Stimulated activated CD4-positive, alpha-beta T cell treated with anti-CD3 and anti-CD28 coated beads, Interleukin-4, amount 100 ng/mL, for 48 hours (primary cell): ENCODE measurements around the gene DOLPP1.
"Not testable (repeated sequence)": the region's sequence is repeated elsewhere in the genome, so short reads cannot be mapped to it uniquely, and the experiment has no call there.

Source experiments
- DNase-seq, 2 donors: peaks; one replicate each; pipeline ENCODE4 v3.0.0-alpha.2; 2020; ENCODE audit warnings: low read depth in 2 of 2

The DOLPP1 gene

DNA sequence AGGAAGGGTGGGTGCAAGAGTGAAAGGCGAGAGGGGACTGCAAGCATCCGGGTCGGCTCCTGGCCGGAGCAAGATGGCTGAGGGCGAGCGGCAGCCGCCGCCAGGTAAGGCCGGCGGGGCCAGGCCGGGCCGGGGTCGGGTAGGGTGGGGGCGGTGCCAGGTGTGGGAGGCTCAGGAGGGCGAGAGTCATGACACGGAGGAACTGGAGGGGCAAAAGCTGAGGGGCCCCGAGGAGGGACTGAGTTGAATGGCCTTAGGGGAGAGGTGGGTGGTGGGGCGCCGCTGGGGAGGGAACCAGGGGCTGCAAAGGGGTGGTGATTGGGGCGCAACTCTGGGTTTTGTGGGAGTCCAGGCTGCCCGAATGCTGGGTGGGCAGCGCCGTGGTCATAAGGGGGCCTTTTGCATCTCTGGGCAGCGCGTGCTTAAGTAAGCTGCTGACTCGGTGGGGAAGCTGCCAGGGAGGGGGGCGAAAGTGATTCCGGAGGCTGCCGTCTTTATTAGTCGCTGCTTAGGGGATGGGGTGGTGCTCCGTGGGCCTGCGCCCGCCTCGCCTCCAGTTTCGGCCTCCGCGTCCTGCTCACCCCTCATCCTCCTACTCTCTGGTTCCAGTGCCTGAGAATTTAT lies 30.7 kb downstream of the DOLPP1 start:
- no peak for DNase-seq

DNA sequence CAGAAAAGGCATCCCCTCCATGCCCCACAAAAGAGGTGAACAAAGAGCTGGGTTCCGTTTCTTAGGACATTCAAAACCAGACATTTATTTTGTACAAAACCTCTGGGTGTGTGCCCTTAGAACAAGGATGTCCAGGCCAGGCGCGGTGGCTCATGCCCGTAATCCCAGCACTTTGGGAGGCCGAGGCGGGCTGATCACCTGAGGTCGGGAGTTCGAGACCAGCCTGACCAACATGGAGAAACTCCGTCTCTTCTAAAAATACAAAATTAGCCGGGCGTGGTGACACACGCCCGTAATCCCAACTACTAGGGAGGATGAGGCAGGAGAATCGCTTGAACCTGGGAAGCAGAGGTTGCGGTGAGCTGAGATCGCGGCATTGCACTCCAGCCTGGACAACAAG lies 31.6 kb downstream of the DOLPP1 start:
- DNase-seq: not testable (repeated sequence)

DNA sequence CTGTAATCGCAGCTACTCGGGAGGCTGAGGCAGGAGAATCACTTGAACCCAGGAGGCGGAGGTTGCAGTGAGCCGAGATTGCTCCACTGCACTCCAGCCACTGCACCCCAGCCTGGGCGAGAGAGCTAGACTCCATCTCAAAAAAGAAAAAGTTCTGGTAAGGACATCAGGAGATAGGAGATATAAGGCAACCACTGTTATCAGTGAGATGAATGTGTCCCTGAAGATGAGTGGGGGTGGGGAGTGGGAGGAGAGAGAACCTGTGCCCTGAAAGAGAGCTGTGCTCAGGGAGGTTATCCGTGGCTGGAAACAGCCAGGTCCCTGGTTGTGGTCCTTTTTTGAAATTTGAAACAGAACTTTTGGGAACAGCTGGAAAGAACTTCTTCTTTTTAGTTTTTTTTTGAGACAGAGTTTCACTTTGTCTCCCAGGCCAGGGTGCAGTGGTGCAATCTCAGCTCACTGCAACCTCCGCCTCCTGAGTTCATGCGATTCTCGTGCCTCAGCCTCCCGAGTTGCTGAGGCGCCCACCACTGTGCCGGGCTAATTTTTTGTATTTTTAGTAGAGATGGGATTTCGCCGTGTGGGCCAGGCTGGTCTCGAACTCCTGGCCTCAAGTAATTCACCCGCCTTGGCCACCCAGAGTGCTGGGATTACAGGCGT lies 32.9 kb downstream of the DOLPP1 start:
- DNase-seq: no peak

DNA sequence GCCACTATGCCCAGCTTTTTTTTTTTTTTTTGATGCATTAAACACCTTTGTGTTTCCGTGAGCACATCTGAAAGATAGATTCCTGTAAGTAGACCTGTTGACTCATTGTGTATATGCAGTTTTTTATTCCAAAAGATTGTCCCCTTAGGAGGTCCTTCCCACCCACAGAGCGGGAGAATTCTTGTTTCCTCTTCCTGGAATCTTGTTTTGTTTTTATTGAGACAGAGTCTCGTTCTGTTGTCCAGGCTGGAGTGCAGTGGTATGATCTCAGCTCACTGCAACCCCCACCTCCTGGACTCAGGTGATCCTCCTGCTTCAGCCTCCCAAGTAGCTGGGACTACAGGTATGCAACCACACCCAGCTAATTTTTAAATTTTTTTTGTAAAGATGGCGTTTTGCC lies 37.9 kb downstream of the DOLPP1 start:
- no peak for DNase-seq

DNA sequence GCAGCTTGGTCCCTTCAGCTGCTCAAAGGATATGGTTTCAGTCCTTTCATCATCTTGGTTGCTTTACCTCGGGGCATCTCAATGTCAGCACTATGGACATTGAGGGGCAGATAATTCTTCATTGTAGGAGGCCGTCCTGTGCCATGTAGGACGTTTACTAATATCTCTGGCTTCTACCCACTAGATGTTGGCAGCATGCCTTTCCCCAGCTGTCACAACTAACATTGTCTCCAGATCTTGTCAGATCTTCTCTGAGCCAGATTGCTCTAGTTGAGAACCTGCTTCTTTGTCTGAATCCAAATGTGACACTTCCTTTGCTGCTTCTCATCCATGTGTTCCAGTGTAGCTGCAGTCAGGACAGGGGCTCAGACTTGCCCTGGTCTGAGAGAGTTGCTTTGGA lies 40.6 kb downstream of the DOLPP1 start:
- DNase-seq: no peak

DNA sequence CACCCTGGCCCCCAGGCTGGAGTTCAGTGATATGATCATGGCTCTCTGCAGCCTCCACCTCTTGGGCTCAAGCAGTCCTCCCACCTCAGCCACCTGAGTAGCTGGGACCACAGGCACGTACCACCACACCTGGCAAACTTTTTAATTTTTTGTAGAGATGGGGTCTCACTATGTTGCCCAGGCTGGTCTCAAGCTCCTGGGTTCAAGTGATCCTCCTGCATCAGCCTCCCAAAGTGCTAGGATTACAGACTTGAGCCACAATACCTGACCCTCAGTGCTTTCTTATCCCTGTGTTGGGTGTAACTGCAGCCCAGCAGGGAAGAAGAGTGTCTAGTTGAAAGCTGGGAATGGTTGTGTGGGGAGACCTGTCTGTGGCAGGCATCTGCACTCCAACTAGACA lies 41.2 kb downstream of the DOLPP1 start:
- DNase-seq: no peak

DNA sequence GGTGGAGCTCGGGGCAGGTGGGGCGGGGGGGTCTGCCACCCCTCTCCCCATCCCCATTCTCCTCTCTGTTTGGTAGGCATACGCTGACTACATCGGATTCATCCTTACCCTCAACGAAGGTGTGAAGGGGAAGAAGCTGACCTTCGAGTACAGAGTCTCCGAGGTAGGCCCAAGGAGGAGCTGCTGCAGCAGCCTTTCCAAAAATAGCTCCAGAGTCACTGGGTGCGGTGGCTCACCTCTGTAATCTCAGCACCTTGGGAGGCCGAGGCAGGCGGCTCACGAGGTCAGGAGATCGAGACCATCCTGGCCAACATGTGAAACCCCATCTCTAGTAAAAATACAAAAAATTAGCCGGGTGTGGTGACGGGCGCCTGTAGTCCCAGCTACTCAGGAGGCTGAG lies 42.1 kb downstream of the DOLPP1 start:
- DNase-seq: not testable (repeated sequence)

DNA sequence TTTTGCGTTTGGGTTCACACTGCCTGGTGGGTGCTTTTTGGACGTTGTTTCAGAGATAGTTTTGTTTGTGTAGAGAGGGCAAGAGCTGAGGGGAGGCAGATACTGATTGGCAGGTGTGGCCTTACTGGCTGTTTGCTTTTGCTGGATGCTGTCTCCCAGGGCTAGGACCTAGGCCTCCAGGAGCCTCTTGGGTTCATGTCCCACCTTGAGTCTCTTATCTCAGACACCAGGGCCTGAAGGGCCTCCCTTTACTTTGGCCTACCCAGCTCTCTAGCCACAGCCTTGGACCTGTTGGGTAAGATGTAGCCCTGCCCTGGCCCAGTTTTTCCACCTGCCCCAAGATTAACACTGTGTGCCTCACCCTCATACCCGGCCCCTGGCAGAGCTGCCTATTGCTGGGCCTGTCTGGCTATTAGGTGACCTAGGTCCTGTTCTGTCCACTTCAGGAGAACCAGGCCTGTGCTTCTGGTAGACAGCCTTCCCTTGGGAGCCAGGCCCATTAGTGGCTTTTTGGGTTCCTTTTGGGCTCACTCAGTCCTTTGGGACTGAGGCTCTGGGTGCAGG lies 43.7 kb downstream of the DOLPP1 start:
- no peak for DNase-seq

DNA sequence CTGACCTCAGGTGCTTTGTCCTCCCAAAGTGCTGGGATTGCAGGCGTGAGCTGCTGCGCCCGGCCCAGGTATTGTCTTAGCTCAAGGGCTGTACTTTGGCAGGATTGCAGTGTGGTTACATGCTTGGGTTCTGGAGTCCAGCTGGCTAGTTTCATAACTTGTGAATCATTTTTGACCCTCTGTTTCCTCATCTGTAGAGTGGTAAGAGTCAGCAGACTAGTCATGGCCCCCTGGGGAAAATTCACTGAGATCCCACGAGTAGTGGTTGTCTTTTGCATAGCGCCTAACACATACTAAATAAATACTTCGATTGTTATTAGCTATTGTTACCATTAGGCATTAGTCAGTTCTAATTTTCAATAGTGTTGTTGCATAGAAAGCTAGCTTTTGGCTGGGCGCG lies 44.6 kb downstream of the DOLPP1 start:
- no peak for DNase-seq

DNA sequence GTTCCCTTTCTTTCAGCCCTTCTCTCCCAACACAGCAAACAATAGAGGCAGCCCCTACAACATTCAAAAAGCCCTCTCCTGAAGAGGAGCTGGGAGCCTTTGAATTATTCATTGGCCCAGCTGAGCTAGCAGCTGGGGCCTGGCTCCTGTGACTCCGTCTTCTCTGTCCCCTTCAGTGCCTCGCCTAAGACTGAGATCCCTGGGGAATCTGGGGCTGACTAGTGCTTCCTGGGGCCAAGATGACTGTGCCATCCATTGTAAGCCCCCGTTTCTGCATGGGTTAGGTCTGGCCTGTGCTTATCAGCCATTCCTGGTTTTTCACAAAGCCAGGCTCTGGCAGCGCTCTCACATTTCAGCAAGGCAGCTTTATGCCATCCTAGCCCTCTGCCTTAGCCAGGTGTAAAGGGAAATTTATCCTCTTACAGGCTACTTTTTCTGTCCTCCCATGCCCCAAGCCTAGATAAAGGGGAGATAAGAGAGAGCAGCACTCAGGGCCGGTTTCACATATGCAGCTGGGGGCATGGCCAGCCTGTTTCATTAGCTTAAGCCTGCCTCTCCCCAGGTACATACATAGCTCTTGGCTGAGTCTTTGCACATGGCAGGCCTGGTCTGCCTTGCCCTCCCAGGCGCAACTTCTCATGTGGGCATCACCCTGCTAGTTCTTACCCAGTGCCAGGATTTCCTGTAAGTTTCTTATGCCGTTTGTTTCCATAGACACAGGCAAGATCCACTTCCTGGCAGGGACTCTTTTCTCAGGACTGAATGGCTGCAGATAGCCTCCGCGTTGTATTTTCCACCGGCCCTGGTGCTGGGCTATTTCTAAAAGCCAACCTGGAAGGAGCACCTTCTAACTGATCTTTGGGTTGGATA lies 46.1 kb downstream of the DOLPP1 start:
- no peak for DNase-seq

DNA sequence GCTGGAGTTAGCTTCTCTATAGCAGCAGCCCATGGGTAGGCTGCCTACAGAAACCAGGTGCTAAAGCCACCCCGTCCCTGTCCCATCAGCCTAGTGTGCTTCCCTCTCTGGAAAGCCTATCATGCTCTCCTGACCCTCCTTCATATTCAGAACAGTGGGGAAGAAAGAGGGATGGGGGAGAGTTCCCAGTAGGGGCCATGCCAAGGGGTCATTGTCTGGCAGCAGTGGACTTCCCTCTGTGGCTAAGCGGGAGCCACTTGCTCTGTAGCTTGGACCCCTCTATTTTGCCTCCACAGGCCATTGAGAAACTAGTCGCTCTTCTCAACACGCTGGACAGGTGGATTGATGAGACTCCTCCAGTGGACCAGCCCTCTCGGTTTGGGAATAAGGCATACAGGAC lies 47.8 kb downstream of the DOLPP1 start:
- DNase-seq: no peak

DNA sequence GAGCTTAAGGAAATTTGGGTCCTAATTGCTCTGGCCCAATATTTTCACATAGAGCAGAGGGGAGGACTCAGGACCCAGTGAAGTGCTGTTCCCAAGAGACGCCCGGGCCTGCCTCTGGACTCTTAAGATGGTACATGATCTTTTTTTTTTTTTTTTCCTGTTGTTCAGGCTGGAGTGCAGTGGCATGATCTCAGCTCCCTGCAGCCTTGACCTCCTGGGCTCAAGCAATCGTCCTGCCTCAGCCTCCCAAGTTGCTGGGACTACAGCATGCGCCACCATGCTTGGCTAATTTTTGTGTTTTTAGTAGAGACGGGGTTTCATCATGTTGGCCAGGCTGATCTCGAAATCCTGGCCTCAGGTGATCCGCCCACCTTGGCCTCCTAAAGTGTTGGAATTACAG lies 49.4 kb downstream of the DOLPP1 start:
- not testable (repeated sequence) for DNase-seq

DNA sequence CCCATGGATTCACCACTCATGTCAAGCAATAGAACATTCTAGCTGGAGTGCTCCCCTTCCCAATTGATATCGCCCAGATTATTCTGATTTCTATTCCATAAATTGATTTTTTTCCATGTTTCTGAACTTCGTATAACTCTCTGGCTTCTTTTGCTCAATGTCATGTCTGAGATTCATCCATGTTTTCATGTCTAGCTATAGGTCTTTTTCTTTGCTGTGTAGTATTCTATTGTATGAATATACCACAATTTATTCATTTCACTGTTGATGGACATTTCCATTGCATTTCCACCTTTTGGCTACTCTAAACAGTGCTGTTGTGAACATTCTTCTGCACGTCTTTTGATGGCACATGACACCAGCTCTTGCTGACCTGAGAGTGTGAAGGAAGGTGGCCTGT lies 49.9 kb downstream of the DOLPP1 start:
- no peak for DNase-seq

DNA sequence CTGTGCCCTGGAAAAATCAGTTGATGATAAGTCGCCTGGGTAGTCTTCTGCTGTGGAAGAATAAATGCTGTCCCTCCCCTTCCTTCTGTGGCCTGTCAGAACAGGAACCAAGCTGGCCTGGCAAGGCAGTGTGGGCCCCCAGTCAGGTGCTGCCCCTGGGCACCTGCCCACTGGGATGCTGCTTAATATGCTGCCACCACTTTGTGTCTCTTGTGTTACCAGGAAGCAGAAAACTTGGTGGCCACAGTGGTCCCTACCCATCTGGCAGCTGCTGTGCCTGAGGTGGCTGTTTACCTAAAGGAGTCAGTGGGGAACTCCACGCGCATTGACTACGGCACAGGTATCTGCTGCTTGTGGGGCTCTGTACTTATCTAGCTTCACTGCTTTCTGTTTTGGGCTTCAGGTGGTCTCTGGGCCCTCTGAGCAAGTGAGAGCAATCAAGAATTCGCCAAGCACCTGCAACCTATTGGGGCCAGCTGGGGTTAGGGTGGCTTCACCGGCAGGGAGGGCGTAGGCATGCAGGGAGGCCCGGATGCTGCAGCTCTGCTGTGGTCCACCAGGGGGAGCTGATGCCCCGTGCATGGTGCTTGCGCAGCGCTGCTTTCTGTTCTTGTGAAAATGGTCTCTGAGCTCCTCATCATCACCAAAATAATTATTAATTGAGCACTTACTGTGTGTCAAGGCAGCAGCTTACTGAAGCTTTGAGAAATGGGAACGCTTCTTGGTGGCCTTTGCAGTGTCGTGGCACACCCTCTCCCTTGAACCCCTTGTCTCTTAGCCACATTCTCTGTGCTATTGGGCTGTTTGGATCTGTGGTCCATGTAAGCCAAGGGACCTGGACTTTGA lies 50.6 kb downstream of the DOLPP1 start:
- DNase-seq: peak; percentile 80 to 81

DNA sequence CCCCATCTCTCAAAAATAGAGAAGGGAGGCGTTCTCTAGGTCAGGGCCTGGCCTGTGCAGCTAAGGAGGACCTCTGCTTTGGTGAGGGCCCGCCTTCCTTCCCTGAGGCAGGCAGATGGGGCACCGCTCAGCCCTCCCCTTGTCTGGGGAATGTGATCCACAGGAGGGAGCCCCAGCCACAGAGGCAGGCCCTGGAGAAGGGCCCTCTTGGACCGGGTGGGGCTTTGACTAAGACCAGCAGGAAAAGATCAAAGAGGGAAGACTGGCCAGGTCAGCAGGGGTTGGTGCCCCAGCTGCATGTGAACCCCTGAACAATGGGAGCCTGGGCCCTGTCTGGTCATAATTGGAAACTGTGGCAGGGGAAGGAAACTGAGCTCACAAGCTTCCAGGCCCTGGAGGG lies 52.2 kb downstream of the DOLPP1 start:
- DNase-seq: no peak

DNA sequence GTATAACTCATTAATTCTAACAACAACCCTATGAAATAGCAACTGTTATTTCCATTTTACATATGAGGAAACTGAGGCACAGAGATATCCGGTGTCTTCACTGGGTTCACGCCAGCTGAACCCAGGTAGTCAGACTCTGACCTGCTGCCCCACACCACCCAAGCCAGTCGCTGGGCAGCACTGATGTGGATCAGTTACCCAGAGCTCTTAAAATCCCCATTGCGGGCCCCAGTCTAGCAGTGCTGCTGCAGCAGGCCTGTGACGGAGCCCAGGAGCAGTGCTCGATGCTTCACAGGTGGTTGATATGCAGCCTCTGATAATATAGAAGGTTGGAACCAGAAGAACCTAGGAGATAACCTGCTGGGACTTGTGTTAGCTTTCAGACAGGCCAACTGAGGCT lies 54.6 kb downstream of the DOLPP1 start:
- no peak for DNase-seq

DNA sequence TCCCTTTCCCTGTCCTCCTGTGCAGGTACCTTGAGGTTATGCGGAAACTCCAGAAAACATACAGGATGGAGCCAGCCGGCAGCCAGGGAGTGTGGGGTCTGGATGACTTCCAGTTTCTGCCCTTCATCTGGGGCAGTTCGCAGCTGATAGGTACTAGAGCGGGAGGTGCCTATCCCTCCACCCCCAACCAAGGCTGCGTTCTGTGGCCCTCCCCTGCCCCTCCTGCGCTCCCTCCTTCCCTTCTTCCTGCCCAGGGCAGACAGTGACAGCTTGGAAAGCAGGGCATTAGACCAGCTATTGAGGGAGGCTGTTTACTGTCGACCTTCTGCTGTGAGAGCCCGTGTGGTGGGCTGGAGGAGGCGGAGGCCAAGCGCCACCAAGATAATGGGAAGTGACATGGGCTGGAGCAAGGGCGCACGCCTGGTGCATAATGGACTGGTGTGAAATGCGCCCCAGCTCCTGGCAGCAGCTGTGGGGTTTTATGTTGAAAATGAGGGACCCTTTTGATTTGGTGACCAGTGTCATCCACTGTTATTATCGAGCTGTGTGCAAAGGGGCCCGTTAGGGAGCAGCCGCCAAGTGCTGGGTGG lies 55.6 kb downstream of the DOLPP1 start:
- DNase-seq: no peak

DNA sequence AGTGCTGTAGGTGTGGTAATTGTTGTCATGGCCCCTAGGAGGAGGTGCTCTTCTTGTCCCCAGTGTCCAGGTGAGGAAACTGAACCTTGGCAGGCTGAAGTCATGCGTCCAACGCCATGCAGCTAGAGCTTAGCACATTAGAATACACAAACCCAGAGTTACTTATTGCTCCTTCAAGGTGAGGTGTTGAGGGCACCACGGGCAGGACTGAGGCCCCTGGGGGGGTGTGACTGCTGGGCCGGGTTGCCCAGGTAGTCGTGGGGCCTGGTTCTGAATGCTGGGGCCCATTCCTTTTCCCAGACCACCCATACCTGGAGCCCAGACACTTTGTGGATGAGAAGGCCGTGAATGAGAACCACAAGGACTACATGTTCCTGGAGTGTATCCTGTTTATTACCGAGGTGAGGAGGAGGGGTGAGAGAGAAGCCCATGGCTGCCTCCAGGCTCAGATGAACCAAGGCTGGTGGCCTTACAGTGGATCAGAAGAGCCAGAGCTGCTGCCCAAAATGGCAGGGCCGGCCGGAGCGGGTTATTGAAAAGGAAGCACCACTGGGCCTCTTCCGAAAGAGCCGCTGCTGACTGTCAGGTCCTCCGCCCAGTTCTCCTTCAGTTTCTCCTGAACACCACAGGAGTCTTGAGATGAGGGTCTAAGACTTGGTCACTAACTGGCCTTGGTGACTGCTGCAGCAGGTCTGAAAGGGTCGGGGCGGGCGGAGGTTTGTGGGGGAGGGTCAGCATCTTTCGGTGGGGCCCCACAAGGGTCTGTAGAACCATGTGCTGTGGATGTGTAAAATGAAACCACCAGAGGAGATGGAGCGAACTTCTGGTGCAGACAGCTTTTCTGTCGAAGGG lies 56.6 kb downstream of the DOLPP1 start:
- no peak for DNase-seq

DNA sequence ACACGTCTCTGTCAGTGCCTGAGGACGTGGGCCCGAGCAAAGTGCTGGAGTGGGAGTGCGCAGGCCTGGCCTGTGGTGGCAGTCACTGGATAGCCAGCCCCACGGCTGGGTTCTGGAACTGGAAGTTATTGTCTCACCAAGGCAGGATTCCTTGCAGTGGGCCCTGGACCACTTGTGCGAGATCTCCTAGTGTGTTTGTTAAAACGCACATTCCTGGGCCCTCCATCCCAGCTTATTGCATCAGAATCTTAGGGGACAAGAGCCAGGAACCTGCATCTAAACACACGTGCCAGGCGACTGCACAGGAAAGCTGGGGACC lies 57.2 kb downstream of the DOLPP1 start:
- DNase-seq: no peak

DNA sequence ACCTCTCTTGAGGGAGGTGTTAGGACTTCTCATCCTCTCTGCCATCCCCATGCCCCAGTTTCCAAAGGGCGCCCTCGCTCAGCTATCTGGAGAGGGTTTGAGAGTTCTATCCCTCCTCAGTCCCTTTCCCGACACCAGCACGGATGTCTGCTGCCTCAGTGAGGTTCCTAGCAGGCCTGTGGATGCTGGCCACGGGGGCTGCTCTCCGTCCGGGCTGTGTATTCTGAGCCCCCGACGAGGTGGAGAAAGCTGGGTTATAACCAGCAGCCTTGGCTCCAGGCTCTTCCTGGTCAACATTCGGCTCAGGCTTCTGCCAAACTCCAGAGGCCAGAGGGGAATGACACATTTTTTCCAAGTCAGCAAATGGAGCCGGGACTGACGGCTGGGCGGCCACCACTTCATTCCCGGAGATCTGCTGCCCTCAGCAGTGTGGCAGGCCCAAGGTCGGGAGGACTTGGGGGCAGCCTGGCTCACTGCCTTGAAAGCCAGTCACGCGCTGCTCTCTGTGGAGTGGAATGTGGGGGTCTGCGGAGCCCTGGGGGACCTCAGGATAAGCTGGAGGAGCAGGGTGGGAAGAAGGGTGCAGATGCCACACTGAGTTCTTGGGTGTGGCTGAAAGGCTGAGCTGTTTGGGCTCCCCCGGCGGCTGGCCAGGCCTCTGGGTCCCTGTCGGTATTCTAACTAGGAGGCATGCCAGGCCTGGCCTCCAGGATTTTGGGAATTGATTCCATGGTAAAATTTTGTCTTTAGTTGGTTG lies 57.7 kb downstream of the DOLPP1 start:
- DNase-seq: no peak
